ENCODE measurements around the gene RSRC2. TPM values are rescaled to one million over a fixed set of nuclear protein-coding genes. Genes with fewer than 3 reads are reported as not detected.
A peak's percentile ranks its signal among the peaks of the same experiment; 100 is the strongest.
"Not testable (repeated sequence)": the region's sequence is repeated elsewhere in the genome, so short reads cannot be mapped to it uniquely, and the experiment has no call there.

The RSRC2 gene
- total RNA-seq, 1 donor from 2014 or later, result 104 TPM

DNA sequence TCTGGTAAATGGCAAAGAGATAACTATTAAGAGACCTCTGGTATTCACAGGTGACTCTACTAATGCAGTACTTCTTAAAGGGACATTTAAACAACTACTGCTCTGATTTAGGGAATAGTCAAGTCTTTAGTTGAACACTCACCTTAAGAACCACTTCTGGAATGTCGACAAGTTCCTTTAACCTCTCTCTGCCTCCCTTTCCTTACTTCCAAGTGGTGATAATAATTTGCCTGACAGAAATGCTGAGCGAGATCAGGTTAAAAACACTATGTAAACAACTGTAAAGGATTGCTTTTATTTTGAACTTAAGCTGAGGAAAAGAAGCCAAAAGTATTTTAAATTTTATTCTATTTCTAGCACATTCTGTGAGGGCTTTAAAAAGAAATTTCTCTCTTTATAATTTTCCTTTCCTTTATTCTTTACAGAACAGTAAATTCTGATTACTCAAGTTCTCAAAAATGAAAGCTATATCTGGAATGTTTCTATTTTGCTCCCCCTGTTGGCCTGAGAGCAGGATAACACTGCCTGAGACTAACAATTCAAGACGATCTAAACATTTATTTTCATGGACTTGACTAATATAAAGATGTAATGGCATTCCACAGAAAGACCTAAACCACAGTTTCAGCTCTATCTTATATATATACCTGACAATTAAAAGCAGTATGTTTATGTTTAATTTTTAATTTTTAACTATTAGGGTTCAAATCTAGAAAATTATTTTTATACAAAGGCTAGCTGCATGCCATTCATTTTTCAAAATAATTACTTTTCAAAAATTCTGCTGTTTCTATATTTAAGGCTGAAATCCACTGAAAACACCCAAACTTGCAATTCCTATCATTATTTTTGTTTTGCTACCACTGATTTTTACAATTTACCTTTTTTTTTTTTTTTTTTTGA lies 55.2 kb downstream of the RSRC2 start:
- DNase-seq, result no peak
- H3K4me3 Mint-ChIP-seq (ENCODE audit: unreplicated experiment), result no peak overlapping the region
- no peaks in the 10 kb centered on the region for H3K9me3 Mint-ChIP-seq (ENCODE audit: unreplicated experiment)
- TF ChIP-seq, protein P1, sequence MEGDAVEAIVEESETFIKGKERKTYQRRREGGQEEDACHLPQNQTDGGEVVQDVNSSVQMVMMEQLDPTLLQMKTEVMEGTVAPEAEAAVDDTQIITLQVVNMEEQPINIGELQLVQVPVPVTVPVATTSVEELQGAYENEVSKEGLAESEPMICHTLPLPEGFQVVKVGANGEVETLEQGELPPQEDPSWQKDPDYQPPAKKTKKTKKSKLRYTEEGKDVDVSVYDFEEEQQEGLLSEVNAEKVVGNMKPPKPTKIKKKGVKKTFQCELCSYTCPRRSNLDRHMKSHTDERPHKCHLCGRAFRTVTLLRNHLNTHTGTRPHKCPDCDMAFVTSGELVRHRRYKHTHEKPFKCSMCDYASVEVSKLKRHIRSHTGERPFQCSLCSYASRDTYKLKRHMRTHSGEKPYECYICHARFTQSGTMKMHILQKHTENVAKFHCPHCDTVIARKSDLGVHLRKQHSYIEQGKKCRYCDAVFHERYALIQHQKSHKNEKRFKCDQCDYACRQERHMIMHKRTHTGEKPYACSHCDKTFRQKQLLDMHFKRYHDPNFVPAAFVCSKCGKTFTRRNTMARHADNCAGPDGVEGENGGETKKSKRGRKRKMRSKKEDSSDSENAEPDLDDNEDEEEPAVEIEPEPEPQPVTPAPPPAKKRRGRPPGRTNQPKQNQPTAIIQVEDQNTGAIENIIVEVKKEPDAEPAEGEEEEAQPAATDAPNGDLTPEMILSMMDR (IDR thresholded peaks at IDR 0.05; ENCODE audit: partially characterized antibody, unreplicated experiment), result peak; percentile 76
- no peaks in the 10 kb centered on the region for H3K36me3 Mint-ChIP-seq (ENCODE audit: unreplicated experiment)
- no peaks in the 10 kb centered on the region for H3K4me1 Mint-ChIP-seq (ENCODE audit: low read depth, unreplicated experiment)
- H3K27me3 Mint-ChIP-seq (ENCODE audit: unreplicated experiment), result peaks cover 5% of the 10 kb centered on the region
- H3K27ac Mint-ChIP-seq (ENCODE audit: unreplicated experiment), result no peak overlapping the region

DNA sequence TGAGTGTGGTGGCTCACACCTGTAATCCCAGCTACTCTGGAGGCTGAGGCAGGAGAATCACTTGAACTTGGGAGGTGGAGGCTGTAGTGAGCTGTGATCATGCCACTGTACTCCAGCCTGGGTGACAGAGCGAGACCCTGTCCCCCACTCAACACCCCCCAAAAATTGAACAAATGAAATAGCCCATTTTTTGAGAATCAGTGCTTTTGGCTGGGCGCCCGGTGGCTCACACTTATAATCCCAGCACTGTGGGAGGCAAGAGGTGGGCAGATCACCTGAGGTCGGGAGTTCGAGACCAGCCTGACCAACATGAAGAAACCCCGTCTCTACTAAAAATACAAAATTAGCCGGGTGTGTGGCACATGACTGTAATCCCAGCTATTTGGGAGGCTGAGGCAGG lies 56.2 kb downstream of the RSRC2 start:
- not testable (repeated sequence) for H3K9me3 Mint-ChIP-seq (ENCODE audit: unreplicated experiment); H3K36me3 Mint-ChIP-seq (ENCODE audit: unreplicated experiment); H3K4me1 Mint-ChIP-seq (ENCODE audit: low read depth, unreplicated experiment); H3K4me3 Mint-ChIP-seq (ENCODE audit: unreplicated experiment); DNase-seq; H3K27ac Mint-ChIP-seq (ENCODE audit: unreplicated experiment); H3K27me3 Mint-ChIP-seq (ENCODE audit: unreplicated experiment)

DNA sequence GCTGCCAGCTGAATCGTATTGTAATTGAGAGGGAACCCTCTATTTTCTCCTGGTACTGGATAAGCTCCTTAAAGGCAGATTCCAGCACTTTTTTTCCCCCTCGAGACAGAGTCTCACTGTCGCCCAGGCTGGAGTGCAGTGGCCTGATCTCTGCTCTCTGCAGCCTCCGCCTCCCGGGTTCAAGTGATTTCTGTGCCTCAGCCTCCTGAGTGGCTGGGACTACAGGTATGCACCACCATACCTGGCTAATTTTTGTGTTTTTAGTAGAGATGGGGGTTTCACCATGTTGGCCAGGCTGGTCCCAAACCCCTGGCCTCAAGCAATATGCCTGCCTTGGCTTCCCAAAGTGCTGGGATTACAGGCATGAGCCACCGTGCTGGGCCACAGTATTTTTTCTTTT lies 56.9 kb downstream of the RSRC2 start:
- H3K4me3 Mint-ChIP-seq (ENCODE audit: unreplicated experiment); DNase-seq; H3K9me3 Mint-ChIP-seq (ENCODE audit: unreplicated experiment); H3K36me3 Mint-ChIP-seq (ENCODE audit: unreplicated experiment); H3K27me3 Mint-ChIP-seq (ENCODE audit: unreplicated experiment); H3K4me1 Mint-ChIP-seq (ENCODE audit: low read depth, unreplicated experiment); H3K27ac Mint-ChIP-seq (ENCODE audit: unreplicated experiment): not testable (repeated sequence)

DNA sequence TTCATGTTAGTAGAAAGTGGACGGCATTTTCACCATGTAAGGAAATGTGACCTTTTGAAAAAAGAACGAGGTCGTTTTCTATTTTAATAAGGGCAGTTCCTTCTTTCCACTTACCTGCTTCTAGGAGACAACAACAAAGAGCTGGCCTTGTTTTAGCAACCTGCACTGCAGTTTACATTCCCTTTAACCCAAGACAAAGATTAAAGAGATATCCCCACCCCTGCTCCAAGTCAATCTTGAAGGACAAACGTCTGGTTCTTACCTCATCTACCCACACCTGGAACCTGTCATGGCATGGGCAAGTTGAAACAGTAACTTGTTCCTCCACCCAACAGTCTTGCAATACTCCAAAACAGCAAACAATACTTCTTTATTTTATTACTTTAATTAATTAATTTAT lies 58.8 kb downstream of the RSRC2 start:
- H3K4me1 Mint-ChIP-seq (ENCODE audit: low read depth, unreplicated experiment), result no peaks in the 10 kb centered on the region
- H3K27me3 Mint-ChIP-seq (ENCODE audit: unreplicated experiment), result peaks cover 2% of the 10 kb centered on the region
- TF ChIP-seq, protein P1 (IDR thresholded peaks at IDR 0.05; ENCODE audit: partially characterized antibody, unreplicated experiment), result no peak
- no peak overlapping the region for H3K27ac Mint-ChIP-seq (ENCODE audit: unreplicated experiment)
- no peaks in the 10 kb centered on the region for H3K36me3 Mint-ChIP-seq (ENCODE audit: unreplicated experiment)
- no peaks in the 10 kb centered on the region for H3K9me3 Mint-ChIP-seq (ENCODE audit: unreplicated experiment)
- H3K4me3 Mint-ChIP-seq (ENCODE audit: unreplicated experiment), result no peak overlapping the region
- no peak for DNase-seq

DNA sequence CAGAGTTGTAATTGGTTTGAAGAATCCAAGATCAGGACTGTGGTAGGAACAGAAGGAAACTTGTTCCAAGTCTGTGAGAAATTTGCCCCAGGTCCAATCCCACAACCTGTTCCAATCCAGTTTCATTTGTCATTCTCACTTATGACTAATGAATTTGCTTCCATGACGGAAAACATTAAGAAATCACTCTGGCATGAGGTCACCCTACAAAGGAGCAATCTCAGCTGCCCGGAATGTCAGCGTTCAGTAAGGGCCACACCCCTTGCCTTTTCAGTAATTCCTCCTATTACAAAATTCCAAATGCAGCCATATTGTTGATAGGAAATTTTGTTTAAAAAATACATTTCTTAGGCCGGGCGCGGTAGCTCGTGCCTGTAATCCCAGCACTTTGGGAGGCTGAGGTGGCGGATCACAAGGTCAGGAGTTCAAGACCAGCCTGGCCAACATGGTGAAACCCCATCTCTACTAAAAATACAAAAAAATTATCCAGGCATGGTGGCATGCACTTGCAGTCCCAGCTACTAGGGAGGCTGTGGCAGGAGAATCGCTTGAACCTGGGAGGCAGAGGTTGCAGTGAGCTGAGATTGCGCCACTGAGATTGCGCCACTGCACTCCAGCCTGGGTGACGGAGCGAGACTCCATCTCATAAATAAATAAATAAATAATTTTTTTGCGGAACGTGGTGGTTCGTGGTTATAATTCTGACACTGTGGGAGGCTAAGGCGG lies 62.3 kb downstream of the RSRC2 start:
- not testable (repeated sequence) for H3K9me3 Mint-ChIP-seq (ENCODE audit: unreplicated experiment); DNase-seq; H3K27me3 Mint-ChIP-seq (ENCODE audit: unreplicated experiment); H3K4me3 Mint-ChIP-seq (ENCODE audit: unreplicated experiment); H3K4me1 Mint-ChIP-seq (ENCODE audit: low read depth, unreplicated experiment); H3K36me3 Mint-ChIP-seq (ENCODE audit: unreplicated experiment); H3K27ac Mint-ChIP-seq (ENCODE audit: unreplicated experiment)

DNA sequence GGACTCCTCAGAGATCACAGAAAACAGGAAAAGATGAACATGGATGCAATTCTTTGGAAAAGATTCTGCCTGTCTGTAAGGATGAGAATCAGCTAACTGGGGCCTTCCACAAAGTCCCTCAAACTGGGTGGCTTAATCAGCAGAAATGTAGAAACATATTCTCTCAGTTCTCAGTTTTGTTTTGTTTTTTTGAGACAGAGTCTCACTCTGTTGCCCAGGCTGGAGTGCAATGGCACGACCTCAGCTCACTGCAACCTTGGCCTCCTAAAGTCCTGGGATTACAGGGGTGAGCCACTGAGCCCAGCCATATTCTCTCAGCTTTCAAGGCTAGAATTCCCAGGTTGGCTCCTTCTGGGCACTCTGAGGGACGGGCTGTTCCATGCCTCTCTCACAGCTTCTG lies 66.1 kb downstream of the RSRC2 start:
- H3K36me3 Mint-ChIP-seq (ENCODE audit: unreplicated experiment), result no peaks in the 10 kb centered on the region
- peaks cover 1% of the 10 kb centered on the region for H3K9me3 Mint-ChIP-seq (ENCODE audit: unreplicated experiment)
- H3K4me1 Mint-ChIP-seq (ENCODE audit: low read depth, unreplicated experiment), result no peaks in the 10 kb centered on the region
- H3K4me3 Mint-ChIP-seq (ENCODE audit: unreplicated experiment), result no peak overlapping the region
- TF ChIP-seq, protein P1 (IDR thresholded peaks at IDR 0.05; ENCODE audit: partially characterized antibody, unreplicated experiment), result no peak
- H3K27me3 Mint-ChIP-seq (ENCODE audit: unreplicated experiment), result no peaks in the 10 kb centered on the region
- DNase-seq, result no peak
- no peak overlapping the region for H3K27ac Mint-ChIP-seq (ENCODE audit: unreplicated experiment)

All from glutamatergic neuron (in vitro differentiated cells).